Dermis blood vessel endothelial cell (primary cell): ENCODE results near the gene TMEM119. TPM values are rescaled to one million over a fixed set of nuclear protein-coding genes. Genes with fewer than 3 reads are reported as not detected.

ENCODE experiments used
- DNase-seq: peaks from one replicate; pipeline ENCODE4 v3.0.0; 2010
- total RNA-seq: library from RNA; depleted of rRNA; stranded (reverse); fragments of >200 nt; gene quantifications from 2 replicates; pipeline ENCODE4 v1.2.3, GENCODE V29; 2014

The TMEM119 gene, protein sequence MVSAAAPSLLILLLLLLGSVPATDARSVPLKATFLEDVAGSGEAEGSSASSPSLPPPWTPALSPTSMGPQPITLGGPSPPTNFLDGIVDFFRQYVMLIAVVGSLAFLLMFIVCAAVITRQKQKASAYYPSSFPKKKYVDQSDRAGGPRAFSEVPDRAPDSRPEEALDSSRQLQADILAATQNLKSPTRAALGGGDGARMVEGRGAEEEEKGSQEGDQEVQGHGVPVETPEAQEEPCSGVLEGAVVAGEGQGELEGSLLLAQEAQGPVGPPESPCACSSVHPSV
- under 0.01 TPM in 1 of 2 replicates, not detected in the other for total RNA-seq

DNA sequence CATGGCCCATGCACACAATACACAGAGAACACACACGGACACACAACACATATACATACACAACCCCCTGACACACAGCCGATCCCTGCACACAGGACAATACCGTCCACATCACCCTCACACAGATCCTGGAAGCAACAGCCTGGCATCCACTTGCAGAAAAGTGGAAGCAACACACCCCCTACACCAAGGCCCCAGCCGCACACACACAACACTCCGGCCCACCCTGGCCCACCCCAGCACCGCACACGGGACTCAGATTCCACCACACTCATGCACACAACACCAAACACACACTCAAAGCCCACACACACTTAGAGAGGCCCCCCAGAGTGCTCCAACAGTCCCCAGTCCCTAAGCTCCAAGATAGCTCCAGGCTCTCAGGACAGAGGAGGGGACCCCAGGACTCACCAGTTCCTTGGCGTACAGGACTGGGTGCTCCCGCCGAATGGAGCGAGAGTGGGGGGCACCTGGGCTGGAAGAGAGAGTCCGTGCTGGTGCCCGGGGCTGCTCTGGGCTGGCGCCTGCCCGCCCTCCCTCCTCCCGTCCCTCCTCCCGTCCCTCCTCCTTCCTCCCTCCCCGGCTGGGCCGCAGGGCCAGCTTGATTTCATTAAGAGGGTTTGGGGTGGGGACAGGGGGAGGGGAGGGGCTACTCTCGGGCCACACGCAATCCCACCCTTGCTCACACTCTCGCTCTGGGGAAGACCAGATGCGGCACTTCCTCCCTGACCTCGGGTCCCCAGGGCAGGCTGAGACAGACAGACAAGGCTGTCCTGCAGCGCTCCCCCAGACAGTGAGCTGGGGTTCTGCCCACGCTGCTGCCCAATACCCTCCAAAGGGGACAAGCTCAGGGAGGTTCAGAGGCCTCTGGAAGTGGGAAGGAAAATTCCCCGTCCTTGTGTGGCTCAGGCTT, at the start of gene TMEM119:
Gene TMEM119 (minus strand): TSS at position 526 of the 913 bp plus-strand sequence. CDS start 5,701 bp downstream, outside the sequence.
- no peak for DNase-seq

DNA sequence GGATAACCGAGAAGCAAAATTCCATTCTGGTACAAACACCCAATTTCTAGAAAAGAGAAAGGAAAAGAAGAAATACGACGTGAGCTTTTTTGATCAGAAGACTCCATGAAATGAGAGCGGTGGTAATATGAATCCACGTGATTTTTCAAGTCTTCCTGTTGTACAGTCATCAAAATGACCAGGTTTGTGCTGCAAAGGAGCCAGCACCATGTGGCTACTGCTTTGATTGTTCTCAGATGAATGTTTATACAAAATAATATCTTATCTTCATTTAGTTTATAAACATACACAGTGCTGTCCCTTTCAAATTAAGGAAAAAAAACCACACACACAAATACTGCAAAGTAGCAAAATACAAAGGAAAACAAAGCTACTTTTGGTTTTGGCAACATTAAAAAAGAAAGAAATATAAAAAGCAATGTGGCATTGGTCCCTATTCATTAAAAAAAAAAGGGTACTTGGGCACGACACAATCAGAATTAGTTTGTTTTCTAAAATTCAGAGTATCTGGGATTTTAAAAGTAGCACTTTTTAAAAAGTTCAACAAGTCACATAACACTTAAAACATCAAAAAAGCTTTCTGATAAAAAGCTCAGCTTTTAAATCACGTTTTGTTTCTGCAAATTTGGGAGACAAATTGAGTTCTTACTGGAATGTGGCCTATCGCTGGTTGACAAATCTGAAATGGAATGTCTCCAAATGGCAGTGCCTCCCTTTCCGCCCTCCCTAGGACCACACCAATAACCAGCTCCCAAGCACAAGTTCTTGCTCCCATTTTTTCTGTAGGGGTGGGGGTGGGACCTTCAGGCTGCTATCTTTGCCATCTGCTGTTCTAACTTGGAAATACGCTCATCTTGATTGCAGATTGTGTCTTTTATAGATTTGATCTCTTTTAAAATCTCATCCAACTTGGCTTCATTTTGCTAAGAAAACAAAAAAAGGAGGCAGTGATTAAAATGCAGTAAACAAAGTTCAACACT, 49.0 kb upstream of the TMEM119 start:
- DNase-seq = peak; percentile 64

DNA sequence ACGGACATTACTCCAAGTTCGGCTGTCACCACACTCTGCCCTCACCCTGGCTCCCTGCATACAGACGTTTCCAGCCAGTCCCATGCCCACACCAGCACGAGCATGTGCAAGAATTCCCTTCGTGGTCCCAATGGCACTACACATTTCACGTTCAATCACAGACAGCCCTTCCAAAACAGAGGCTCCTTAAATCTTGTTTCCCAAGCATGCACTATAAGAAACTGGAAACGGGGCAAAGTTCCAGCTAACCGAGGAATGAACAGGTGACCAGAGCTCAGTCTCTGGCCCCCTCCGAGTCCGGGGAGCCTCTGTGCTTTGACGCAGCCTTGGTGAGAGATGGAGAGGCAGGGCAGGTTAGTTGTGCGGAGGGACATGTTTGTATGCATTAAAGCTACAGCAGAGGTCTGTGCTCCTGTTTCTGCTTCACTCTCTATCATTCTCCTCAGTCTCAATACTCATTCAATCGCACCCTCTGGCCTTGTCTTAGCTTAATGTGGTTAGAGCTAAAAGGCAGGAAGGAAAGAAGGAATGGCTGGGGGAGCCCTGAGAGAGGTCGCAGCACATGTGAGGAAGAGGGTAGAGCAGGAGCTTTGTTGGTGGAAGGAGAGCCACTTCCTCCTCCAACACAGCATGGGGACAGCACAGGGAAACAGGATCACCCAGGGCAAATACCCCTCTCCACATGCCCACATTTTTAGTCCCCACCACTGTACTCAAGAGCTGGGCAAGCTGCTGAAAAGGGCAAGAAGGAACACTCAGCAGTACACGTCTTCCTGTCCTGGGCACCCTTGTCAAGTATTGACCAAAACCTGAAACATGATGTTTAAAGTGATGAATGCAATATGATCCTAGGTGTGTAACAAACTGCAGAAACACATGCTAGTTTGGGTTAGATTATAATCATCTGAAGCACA, 48.1 kb upstream of the TMEM119 start:
- DNase-seq = no peak

DNA sequence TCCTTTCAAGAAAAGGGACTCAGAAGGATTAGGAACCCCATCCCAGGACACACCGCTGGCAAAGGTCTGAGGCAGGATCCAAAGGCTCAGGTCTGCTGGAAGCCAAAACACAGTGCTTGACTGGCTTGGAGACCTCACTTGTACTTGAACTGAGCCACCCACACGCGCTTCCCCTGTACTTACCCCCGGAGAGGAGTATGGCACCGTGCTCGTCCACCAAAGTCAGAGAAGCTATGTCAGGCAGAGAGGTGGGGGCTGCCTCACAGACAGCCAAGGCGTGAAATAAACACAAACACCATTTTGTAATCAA, 46.9 kb upstream of the TMEM119 start:
- no peak for DNase-seq

DNA sequence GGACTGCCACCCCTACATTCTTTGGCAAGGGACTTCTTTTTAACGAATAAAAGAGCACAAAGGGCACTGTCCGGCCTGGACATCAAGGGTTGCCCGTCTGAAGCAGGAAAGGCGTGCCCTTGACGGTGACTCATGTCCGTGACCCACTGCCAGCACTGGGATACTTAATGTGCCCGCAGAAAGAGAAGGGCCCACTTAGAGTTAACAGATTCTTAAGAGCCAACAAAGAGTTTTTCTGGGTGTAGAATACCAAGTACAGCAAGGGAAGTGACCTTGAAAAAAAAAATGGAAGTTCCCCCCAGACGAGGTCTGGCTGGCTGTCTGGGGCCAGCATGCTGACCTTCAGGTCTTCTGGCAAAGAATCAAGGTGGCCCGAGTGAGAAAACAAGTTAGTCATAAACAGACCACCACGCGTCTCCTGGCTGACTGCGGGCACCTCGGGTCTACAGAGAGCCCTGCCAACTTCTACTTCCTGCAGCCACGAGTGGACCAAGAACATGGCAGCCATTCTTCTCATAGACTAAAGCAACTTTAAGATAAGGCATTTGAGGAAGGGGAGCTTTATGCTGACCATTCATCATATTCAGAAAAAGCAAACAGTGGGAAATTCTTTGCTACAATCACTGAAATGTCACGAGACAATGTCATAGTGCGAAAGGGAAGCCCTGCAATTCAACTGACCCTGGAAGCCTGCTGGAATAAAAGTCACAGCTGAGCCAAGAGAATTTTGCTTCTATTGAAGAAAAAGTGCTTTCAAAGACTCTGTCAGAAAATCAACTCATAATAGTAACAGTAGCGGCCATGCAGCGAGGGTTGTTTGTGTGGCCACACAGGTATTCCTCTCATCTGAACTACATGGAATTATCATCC, 46.3 kb upstream of the TMEM119 start:
- DNase-seq = peak; percentile 81

DNA sequence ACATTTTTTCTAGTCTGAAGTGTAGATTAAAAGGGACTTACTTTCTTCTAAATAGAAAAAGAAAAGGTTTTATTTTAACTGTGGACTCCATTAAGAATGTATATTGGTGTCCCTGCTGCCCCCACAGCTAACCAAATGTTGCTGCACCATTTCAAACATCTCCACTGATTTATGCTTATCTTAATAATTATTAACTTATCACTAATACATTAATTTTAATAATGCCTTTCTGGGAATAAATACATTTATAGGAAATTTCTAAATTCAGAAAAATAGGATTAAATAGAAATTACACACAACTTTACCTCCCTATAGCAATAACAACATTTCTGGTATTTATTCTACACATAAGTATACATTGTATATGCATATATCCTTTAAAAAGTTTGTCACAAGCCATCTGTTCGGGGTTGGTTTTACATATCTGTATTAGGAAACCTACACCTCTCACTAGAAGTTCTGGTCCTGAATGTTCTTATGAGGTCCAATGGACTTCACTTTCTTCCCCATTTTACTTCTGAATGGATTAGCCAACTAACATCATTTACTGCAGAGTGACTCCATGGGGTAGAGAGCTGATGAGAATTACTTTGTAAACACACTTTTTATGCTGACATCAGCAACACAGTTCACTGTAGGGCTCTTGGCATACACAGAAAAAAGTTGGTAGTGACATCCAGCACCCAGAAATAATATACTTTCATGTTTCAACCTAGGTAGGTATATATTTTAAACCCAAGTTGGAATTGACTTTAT, 45.2 kb upstream of the TMEM119 start:
- DNase-seq = no peak

DNA sequence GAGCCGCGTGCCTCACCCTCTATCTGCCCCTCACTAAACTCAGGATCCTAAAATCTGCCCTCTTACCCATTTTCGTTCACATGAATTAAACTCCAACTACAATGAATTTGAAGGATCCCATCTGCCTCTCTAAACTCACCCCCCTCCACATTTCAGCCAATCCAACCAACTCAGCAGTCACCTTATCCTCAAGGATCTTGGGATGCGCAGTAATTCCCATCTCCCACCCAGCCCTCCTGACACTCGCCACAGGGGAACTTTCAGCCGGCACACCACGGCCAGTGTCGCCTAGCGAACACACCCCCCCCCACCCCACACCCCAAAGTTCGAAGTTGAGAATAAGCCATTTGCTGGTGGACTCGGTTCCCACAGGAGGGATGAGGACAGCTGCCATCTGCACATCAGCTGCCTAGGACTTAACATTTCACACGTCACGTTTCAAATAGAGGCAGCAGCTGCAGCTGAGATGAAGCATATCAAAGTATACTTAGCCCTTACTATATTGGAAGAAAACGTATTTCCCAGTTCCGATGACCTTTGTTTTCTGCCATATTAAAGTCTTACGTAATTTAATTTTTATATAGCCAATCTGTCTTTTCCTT, 44.5 kb upstream of the TMEM119 start:
- no peak for DNase-seq

DNA sequence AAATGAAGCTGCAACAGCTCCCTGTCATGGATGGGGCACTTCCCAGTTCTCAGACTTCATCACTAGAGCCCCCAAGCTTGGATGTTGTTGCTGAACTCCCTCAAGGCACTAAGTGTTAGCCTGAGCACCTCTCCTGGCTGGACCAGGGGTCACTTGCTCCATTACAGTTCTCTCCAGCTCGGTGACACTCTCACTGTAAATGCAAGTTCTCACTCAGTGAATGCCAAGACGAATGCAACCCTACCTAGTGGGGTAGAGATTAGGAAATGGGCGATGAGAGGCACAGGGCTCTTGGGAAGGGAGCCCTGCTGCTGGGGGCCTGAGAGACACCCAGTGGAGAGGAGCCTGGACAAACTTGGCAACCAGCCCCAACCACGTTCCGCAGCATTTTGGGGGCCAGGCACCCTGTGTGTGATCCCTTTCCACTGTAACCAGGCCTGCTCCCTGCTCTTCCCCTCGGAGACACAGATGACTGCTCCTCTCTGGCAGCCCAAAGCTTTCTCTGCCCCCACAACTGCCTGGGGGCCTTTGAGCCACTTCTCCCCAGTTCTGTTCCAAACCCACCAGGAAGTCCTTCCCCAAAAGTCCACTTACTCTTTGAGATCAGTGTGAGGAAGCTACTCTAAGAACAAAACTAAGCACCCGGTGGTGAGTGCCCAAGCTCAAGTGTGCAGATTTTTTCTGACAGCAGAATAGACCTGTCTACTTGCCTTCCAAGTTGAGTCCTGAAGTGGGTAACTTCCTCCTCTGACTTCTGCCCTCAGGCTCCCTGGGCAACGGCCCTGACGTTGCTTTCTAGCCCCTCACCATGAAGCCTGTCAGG, 43.8 kb upstream of the TMEM119 start:
- no peak for DNase-seq

DNA sequence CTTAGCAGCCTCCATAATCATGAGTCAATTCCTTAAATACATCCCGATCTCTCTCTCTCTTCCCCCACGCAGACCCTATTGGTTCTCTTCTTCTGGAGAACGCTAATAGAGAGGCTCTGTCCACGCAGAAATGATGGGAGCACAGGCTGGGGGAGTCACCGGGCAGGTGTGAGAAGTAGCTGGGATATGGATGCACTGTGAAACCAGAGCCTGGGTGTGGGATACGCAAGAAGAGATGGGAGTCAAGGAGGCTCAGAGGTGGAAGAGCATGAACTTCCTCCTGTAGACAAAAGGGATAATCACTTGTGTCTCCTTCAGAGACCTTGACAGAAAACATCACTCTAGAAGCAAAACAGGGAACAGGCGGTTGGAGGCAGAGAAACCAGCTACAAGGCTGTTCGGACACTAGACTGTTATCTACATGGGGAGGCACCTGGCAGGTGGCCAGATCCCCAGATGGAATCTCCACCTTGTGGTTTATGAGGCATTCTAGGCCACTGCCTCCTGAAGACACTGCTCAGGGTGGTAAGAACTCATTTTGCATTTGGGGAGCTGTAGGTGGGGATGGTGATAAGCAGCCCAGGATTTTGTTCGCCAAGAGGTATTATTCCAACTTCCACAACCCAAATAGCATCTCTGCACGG, 43.0 kb upstream of the TMEM119 start:
- DNase-seq = no peak

DNA sequence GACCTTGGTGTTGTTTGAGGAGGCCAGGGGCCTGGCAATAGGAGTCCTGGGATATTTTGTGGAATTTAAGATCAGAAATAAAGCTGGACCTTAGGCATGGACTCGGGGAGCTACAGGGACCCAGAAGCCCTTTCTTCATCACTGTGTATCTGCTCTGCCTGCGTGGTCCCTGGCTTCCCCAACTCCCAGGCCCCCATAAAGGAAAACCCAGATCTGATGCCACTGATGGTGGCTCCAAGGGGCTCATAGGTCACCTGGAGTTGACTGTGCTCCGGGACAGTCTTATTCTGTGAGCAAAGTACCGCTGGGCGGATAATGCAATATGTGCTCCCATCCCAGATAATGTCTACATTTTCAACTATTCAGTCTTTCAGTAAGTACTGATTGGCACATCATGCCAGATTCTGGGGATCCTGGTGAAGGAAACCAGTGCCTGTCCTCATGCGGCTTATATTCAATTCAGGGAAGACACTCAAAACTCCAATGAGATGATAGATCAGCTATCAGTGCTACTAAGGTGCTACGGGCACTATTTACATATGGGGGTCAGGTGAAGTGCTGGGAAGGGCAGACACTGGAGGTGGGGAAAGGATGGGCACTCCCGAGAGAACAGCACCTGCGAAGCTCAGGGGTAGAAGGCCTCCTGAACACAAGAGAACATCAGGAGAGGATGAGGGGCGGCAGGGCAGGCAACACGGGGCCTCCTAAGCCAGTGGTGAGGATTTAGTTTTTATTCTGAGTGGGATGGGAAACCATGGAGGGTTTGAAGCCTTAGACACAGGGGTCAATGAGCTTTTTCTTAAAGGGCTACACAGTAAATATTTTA, 41.3 kb upstream of the TMEM119 start:
- no peak for DNase-seq

DNA sequence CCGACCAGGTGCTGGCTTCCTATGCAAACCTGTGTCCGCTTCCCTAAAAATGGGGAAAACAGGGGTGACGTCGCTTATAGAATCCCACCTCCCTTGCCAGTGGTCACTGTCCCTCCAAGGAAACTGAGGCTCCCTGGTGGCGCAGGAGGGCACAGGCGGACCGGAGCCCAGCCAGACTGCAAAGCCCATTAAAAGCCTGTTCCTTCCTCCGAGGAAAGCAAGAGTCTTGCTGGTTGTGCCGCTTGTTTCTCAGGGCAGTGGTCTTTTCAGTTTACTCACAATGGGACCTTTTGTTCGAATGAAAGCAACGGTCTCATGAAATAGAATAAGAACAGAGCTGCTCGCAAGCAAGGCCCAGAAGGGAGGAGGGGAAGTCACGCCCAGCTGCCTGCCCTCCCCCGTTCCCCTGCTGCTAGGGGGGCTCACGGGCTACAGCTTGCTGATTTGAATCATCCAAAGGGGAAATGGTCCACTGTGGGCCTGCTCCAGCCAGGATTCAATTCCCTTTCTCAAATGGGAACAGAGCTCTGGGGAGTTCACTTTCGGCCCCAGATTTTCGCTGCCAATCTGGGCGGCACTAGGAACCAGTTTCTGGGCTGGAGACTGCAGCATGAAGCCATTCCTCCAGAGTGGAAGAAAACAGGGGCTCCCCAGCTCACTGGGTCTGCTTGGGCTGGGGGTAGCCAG, 40.4 kb upstream of the TMEM119 start:
- peak; percentile 20 for DNase-seq

DNA sequence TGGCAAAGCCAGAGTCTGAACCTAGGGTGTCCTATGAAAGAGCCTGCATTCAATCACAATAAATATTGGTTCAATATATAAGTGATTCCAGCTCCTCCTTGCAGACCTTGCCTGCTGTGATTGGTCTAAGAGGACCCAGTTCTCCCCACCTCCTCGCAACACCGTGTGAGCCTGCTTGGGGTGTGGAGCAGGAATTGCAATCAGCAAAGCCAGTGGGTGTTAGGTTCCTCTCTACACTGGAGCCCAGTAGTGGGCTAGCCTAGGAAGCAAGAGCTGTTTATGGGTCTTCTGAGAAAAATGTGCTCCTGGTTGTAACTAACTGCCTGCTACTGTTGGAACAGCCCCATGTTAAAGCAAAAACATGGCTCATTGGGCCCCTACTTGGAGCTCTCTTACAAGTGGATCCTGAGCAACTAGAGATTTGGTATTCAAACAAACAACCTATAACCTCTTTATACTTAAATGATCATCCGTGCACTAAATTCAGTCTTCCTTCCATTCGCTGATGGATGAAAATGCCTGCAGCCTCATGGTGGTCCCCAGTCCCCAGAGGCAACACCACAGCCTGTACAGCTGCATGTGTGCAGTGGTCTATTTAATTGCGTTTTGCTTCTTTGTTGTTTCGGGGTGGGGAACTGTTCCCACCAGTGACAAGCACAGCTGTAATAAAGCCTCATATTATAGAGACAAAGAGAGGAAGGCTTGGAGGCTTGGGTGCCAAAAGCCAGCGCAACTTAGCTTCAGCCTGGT, 39.5 kb upstream of the TMEM119 start:
- no peak for DNase-seq

DNA sequence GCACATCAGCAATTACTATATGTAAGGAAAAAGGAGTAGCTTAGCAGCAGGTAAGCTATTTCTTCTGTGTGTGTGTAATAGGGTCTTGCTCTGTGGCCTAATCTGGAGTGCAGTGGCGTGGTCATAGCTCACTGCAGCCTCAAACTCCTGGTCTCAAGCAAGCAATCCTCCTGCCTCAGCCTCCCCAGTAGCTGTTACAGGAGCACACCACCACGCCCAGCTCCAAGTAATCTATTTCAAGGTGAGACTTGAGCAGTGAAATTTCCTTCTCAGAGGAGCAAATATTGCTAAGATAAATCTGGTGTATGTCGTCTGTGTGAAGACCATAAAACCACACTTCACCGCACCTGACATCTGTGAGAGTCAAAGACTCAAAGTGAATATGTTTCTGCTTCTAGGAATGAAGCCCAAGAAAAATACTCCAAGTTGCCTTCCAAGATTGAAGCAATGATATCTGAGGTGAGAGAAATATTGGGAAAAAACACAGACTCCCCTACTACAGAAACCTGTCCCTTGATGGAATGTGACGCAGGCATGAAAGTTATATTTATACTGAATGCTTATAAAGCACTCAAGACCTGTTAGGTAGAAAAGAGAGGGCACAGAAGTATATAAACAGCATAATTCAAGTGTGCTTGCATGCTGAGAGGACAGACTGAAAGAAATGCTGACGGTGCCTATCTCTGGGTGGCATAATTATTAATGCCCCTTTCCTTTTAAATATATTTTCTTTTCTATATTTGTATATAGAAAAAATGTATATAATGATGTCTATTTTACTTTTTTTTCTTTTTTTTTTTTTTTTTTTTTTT, 38.3 kb upstream of the TMEM119 start:
- DNase-seq = no peak

DNA sequence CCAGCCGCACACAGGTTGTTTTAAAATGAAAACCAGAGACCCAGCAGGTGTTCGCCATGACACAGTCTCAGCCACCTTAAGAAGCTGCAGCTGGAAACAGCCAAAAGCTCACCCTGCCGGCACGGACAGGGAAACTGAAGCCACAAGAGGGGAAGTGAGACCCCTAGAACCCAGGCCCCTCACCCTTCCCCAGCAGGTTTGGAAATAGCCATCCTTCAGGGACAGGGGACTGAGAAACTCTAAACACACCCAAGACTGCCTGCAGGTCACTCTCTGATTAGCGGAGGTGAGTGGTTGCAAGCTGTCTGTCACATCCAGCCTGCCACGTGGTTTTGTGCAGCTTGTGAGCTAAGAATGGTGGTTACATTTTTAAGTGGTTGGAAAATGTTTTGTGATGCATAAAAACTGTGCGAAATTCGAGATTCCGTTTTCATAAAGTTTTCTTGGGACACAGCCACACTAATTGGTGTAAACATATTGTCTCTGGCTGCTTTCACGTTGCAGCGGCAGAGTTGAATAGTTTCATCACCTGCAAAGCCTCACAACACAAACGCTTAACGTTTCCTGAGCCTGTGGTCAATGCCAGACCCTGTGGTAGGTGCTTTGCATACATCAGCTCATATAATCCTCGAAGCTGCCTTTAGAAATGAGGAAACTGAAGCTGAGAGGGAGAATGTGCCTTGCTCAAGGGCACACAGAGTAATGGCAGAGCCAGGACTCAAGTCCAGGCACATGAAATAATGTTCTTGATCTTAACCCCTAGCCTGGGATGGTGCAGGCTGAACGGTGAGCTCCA, 37.5 kb upstream of the TMEM119 start:
- no peak for DNase-seq
